GM10847 (cell line): Measurements from ENCODE around the gene LRRC56.

Source experiments
- POLR2A ChIP-seq: IDR thresholded peaks from 2 replicates; pipeline ENCODE4 v1.6.1; 2011; ENCODE audit not compliant: insufficient read length; ENCODE audit errors: extremely low read depth

The LRRC56 gene

DNA sequence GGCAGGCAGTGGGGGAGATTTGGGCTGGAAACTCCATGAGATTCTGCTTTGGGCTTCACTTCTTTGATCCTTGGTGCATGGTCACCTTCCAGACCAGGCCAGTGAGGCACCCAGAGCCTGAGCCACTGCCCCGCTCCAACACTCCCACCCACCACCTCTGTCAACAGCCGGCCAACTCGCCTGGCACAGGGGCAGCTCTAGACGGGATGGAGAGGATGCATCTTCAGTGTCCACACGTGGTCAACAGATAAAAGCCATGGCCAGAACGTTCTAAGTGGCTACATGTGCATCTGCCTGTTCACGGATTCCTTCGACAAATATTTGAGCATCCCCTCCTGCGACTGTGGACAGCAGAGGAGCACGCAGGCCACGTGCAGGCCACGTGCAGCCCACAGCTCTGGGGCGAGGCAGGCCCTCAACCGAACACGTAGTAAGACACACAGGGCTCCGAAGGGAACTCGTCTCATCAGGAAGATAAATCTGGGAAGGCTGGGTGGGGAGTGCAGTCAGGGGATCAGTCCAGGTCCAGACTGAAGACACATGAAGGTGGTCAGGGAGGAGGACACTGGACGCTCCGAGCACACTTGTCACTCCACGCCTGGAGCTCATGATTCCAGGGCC lies 1.2 kb downstream of the LRRC56 start:
- no peak for TF ChIP-seq POLR2A

- no peak for TF ChIP-seq POLR2A
Observed at GRCh38 chr11:539971-540481, 2.7 kb downstream of the LRRC56 start.

DNA sequence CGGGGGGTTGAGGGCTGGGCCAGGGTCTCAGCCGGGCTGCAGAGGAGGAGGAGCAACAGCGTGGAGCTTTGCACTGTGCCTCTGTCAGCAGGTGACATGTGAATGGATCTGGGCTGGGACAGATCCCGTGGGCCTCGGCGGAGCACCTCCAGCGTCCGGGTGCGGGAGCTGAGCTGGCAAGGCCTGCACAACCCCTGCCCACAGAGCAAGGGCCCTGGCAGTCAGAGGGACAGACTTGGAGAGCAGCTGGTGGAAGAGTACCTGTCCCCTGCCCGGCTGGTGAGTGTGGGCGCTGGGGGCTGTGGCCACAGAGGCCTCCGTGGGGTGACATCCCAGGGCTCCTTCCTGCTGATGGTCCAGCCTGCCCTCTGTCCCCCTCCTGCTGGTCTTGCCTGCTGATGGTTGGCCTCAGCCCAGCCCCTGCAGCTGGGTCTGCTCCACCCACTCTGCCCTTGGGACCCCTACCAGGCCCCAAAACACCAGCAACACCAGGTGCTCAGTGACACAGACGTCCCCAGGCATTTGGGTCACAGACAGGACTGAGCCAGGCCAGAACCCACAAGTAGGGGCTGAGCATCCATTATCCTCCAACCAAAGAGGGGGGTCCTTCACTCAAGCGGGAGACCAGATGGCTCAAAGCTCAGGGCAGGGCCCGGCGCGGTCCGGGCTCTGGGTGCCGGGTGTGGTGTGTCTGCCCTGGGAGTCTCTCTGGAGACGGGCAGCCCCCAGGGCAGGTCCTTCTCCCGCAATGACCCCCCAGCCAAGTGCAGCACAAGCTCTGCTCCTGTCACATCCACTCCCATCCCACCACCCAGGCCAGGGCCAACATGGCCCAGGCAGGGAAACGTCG lies 3.5 kb downstream of the LRRC56 start:
- TF ChIP-seq POLR2A, result no peak

DNA sequence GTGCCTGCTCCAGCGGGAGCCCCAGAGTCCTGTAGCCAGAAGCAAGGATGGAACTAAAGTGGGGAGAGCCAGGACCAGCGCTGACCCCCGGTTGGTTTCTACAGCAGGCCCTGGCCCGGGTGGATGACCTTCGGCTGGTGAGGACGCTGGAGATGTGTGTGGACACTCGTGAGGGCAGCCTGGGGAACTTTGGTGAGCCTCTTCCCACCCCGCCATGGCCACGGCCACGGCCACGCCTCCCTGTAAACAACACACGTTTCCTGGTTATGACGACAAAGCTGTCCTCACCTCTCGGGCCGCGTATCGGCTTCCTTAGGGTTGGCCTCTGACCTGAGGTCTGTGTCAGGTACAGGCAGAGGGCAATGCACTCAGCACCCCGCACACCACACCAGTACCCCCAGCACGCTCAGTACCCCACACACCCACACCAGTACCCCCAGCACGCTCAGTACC lies 4.1 kb downstream of the LRRC56 start:
- no peak for TF ChIP-seq POLR2A

DNA sequence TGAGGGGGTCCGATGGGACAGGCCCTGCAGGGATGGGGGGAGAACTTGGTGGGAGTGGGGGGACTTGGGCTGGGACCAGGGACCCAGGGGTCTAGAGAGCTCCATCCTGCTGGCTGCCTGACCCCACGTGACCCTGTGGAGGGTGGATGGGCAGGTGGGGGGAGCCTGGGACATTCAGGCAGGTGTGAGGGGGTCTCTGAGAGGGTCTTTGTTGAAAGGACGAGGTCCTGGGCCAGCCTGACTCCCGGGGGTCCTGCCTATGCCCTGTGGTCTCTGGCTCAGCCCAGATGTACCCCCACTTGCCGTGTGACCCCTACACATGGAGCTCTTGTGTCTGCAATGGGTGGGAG lies 7.5 kb downstream of the LRRC56 start:
- no peak for TF ChIP-seq POLR2A

GRCh38 chr11:545171-545570 lies 7.8 kb downstream of the LRRC56 start:
- no peak for TF ChIP-seq POLR2A

GRCh38 chr11:548700-549603 lies 11.6 kb downstream of the LRRC56 start:
- no peak for TF ChIP-seq POLR2A

DNA sequence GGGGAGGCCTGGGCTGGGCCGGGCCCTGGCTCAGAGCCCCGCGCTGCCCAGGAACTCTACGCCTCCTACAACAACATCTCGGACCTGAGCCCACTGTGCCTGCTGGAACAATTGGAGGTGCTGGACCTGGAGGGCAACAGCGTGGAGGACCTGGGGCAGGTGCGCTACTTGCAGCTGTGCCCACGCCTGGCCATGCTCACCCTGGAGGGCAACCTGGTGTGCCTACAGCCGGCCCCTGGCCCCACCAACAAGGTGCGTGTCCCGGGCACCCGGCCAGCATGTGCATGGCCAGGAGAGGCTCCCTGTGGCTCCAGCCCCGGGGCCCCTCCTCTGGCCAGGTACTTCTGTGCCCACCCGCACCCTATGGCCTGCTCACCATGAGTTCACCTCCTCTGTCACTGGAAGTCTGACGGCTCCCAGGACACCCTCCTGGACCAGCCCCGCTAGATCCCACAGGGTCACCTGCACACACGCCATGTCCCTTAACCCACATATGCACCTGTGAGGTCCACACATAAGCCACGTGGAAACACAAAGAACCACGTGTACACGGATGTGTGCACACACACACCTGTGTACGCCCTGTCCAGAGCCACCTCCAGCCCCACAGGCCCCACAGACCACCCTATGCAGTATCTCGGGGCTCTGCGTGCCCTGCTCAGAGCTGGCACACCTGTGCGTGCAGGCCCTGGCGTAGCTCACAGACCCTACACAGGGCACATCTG lies 12.9 kb downstream of the LRRC56 start:
- no peak for TF ChIP-seq POLR2A

GRCh38 chr11:550746-551085 lies 13.4 kb downstream of the LRRC56 start:
- no peak for TF ChIP-seq POLR2A

- TF ChIP-seq POLR2A, result no peak
Observed at GRCh38 chr11:551131-551530, 13.8 kb downstream of the LRRC56 start.

- TF ChIP-seq POLR2A, result no peak
Observed at GRCh38 chr11:551596-551995, 14.3 kb downstream of the LRRC56 start.

- TF ChIP-seq POLR2A, result no peak
Observed at GRCh38 chr11:553083-553987, 16.0 kb downstream of the LRRC56 start.

DNA sequence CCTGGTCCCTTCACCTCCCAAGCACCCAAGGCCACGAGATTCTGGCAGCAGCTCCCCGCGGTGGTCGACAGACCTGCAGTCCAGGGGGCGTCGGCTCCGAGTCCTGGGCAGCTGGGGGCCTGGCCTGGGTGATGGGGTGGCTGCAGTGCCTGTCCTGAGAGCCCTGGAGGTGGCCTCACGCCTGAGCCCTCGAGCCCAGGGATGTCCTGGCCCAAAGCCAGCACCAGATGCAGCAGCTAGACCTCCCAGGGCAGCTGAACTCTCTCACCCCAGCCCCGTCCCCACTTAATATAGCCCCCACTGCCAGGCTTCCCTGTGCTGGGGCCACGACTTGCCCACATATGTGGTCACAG lies 16.6 kb downstream of the LRRC56 start:
- TF ChIP-seq POLR2A, result no peak
